DOHH2 (cell line): Measurements from ENCODE around the gene EDN3.

ENCODE experiments used
- H3F3A ChIP-seq: fragments of 200-600 bp; sonication (generic), shearing (Covaris generic); 2 replicates; pipeline ENCODE4 v1.6.0; 2016; ENCODE audit warnings: antibody characterized with exemption, mild to moderate bottlenecking; ENCODE audit not compliant: control insufficient read depth, insufficient read depth
- H3K27ac ChIP-seq: fragments of 200-600 bp; sonication (generic); 2 replicates; pipeline ENCODE4 v1.5.1; 2014; ENCODE audit warnings: low read depth, mild to moderate bottlenecking, low read length, moderate library complexity
- H3K27me3 ChIP-seq: fragments of 200-600 bp; sonication (generic); 2 replicates; pipeline ENCODE4 v1.6.1; 2014; ENCODE audit warnings: mild to moderate bottlenecking, low read length, mixed read lengths; ENCODE audit not compliant: control insufficient read depth
- H3K36me3 ChIP-seq: fragments of 200-600 bp; sonication (generic); 2 replicates; pipeline ENCODE4 v1.6.1; 2014; ENCODE audit warnings: mild to moderate bottlenecking, low read length, moderate library complexity, mixed read lengths; ENCODE audit not compliant: control insufficient read depth
- H3K4me1 ChIP-seq: fragments of 200-600 bp; sonication (generic); 2 replicates; pipeline ENCODE4 v1.6.1; 2014; ENCODE audit warnings: mild to moderate bottlenecking, low read length, mixed read lengths; ENCODE audit not compliant: control insufficient read depth
- H3K4me2 ChIP-seq: fragments of 200-600 bp; sonication (generic); 2 replicates; pipeline ENCODE4 v1.6.0; 2014; ENCODE audit warnings: mild to moderate bottlenecking, low read length, moderate library complexity
- H3K4me3 ChIP-seq: fragments of 200-600 bp; sonication (generic); 2 replicates; pipeline ENCODE4 v1.5.1; 2014; ENCODE audit warnings: mild to moderate bottlenecking, low read length, mixed read lengths
- H3K79me2 ChIP-seq: fragments of 200-600 bp; sonication (generic); 2 replicates; pipeline ENCODE4 v1.6.1; 2014; ENCODE audit warnings: mild to moderate bottlenecking, low read length, mixed read lengths; ENCODE audit not compliant: control insufficient read depth
- H3K9me2 ChIP-seq: fragments of 200-600 bp; sonication (generic); replicated peaks from 2 replicates; pipeline ENCODE4 v1.6.1; 2014; ENCODE audit warnings: mild to moderate bottlenecking, low read length, mixed read lengths; ENCODE audit not compliant: control insufficient read depth
- H3K9me3 ChIP-seq: fragments of 200-600 bp; sonication (generic); 2 replicates; pipeline ENCODE4 v1.6.1; 2014; ENCODE audit warnings: antibody characterized with exemption, low read length, mixed read lengths; ENCODE audit not compliant: control insufficient read depth, insufficient read depth
- H4K20me1 ChIP-seq: fragments of 200-600 bp; sonication (generic); 2 replicates; pipeline ENCODE4 v1.6.0; 2014; ENCODE audit warnings: low read depth, mild to moderate bottlenecking, antibody characterized with exemption, low read length, moderate library complexity; ENCODE audit not compliant: control insufficient read depth, insufficient read depth
- EZH2phosphoT487 ChIP-seq: fragments of 200-600 bp; sonication (generic); IDR thresholded peaks from 2 replicates; pipeline ENCODE4 v1.6.1; 2017; ENCODE audit warnings: borderline replicate concordance, mild to moderate bottlenecking, antibody characterized with exemption, low read length, moderate library complexity, mixed read lengths
- TF ChIP-seq, protein P1 (sequence below): fragments of 200-600 bp; sonication (generic); IDR thresholded peaks from one replicate; pipeline ENCODE4 v1.5.1; 2014; ENCODE audit warnings: antibody characterized with exemption, mild to moderate bottlenecking, low read depth, low read length; ENCODE audit not compliant: poor library complexity, severe bottlenecking

The EDN3 gene

DNA sequence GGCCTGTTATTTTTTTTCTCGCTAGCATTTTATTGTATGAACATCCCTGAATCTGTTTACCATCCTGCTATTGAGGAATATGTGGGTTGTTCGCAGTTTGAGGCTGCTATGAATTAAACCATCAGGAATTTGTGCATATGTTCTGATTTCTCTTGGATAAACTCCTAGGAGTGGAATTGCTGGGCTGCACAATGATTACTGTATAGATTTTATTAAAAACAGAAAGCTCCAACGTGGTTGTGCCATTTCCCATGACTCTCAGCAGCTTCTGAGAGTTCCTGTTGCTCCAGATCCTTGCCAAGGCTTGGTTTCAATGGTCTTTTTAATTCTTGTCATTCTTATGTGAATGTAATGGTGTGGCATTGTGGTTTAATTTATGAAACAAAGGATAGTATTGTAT, 75.1 kb downstream of the EDN3 start:
- Histone ChIP-seq H3F3A (no peaks in the 10 kb centered on the region), H3K4me2 (no peak overlapping the region), H4K20me1 (no peaks in the 10 kb centered on the region), H3K27ac (no peak overlapping the region), H3K27me3 (peaks cover 29% of the 10 kb centered on the region), H3K9me3 (no peaks in the 10 kb centered on the region), H3K4me1 (no peaks in the 10 kb centered on the region), H3K9me2 (no peaks in the 10 kb centered on the region), H3K36me3 (no peaks in the 10 kb centered on the region), H3K79me2 (no peaks in the 10 kb centered on the region), H3K4me3 (no peak overlapping the region)
- no peak for TF ChIP-seq EZH2phosphoT487
- TF ChIP-seq, protein P1, sequence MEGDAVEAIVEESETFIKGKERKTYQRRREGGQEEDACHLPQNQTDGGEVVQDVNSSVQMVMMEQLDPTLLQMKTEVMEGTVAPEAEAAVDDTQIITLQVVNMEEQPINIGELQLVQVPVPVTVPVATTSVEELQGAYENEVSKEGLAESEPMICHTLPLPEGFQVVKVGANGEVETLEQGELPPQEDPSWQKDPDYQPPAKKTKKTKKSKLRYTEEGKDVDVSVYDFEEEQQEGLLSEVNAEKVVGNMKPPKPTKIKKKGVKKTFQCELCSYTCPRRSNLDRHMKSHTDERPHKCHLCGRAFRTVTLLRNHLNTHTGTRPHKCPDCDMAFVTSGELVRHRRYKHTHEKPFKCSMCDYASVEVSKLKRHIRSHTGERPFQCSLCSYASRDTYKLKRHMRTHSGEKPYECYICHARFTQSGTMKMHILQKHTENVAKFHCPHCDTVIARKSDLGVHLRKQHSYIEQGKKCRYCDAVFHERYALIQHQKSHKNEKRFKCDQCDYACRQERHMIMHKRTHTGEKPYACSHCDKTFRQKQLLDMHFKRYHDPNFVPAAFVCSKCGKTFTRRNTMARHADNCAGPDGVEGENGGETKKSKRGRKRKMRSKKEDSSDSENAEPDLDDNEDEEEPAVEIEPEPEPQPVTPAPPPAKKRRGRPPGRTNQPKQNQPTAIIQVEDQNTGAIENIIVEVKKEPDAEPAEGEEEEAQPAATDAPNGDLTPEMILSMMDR, result no peak
